Measurements from ENCODE around the gene SUMF1. TPM values are rescaled to one million over a fixed set of nuclear protein-coding genes. Genes with fewer than 3 reads are reported as not detected.

SUMF1 gene
- total and polyA plus RNA-seq, 2 of the 4 experiments (the other 2 are of a cell fraction), result 26.3 to 38.4 TPM

- Histone ChIP-seq H3K18ac (ENCODE audit: low read depth, low read length) (no peak overlapping the region), H3K79me1 (ENCODE audit: low read depth in 1 of 2, low read length in 2 of 2) (no peaks in the 10 kb centered on the region), H2BK20ac (ENCODE audit: low read depth, low read length) (no peak overlapping the region), H3K36me3 (ENCODE audit: control insufficient read depth, insufficient read depth, low read length) (peaks cover 7% of the 10 kb centered on the region), H3K9me3 (ENCODE audit: control insufficient read depth, insufficient read depth, low read length) (no peaks in the 10 kb centered on the region), H3K4me2 (ENCODE audit: low read depth, low read length) (no peak overlapping the region), H3K23ac (ENCODE audit: low read depth, low read length) (no peak overlapping the region), H3K14ac (replicated peaks; ENCODE audit: low read depth, low read length) (no peak overlapping the region), H3K27me3 (ENCODE audit: control insufficient read depth, insufficient read depth, low read length) (no peaks in the 10 kb centered on the region), H3K4ac (ENCODE audit: low read depth, low read length) (no peak overlapping the region), H4K20me1 (ENCODE audit: insufficient read depth, low read length) (no peaks in the 10 kb centered on the region), H3K9me1 (ENCODE audit: insufficient read depth, low read length) (no peaks in the 10 kb centered on the region), H3K27ac (ENCODE audit: insufficient read depth, low read length) (no peak overlapping the region), H2BK15ac (ENCODE audit: low read depth, low read length) (no peak overlapping the region), H3K9ac (ENCODE audit: low read depth, low read length) (no peak overlapping the region), H3K4me3 (ENCODE audit: insufficient read depth, low read depth, low read length) (no peak overlapping the region), H4K5ac (ENCODE audit: low read depth, low read length) (no peak overlapping the region), H2BK120ac (ENCODE audit: low read depth, low read length) (no peak overlapping the region), H3K4me1 (ENCODE audit: control insufficient read depth, insufficient read depth, low read length) (peaks cover 8% of the 10 kb centered on the region), H3K56ac (ENCODE audit: extremely low read depth, insufficient read depth, low read length) (no peak overlapping the region), H2AK9ac (replicated peaks; ENCODE audit: low read depth, low read length, poor library complexity) (no peak overlapping the region), H4K8ac (ENCODE audit: low read depth in 2 of 2, low read length in 2 of 2) (no peak overlapping the region), H2AFZ (replicated peaks; ENCODE audit: low read length, poor library complexity) (no peak overlapping the region), H2BK5ac (ENCODE audit: low read depth, low read length, poor library complexity, severe bottlenecking) (no peak overlapping the region), H4K91ac (ENCODE audit: insufficient read depth, low read depth, low read length) (no peak overlapping the region), H2AK5ac (ENCODE audit: low read depth, low read length) (no peak overlapping the region)
- intact Hi-C loops (cut with micrococcal nuclease) (no loop called here), dilution Hi-C loops (cut with HindIII; ENCODE audit: low sequenced_read_pairs, unreplicated experiment) (no loop called here), in situ Hi-C loops (cut with MboI; ENCODE audit: low sequenced_read_pairs) (loop anchor here (25.0 kb wide), 1 partner anchor 742 kb away; no protein-coding TSS in a partner anchor)
- ChIA-PET CTCF (no interaction called here), POLR2A (ENCODE audit: unreplicated experiment) (no interaction called here)
- DNase-seq, result no peak
- no peak; the same call in 1 of the 2 replicates for ATAC-seq (ENCODE audit: low read depth)
- TF ChIP-seq CEBPB (IDR thresholded peaks at IDR 0.05; ENCODE audit: low read depth, low read length), result no peak
- no peak for TF ChIP-seq USF2 (IDR thresholded peaks at IDR 0.05; ENCODE audit: low read depth, low read length)
- TF ChIP-seq MXI1 (IDR thresholded peaks at IDR 0.05; ENCODE audit: borderline replicate concordance, low read depth, low read length), result no peak
- TF ChIP-seq RCOR1 (IDR thresholded peaks at IDR 0.05; ENCODE audit: insufficient replicate concordance, low read length), result no peak
- no peak for TF ChIP-seq CTCF (conservative IDR thresholded peaks at IDR 0.05; ENCODE audit: low read depth, low read length)
- no TSS peak for BruUV-seq (replicated peaks)
Measured at GRCh38 chr3:4320096-4320911, 146.8 kb downstream of the SUMF1 start.
